Measurements from ENCODE around the gene CD74. TPM values are rescaled to one million over a fixed set of nuclear protein-coding genes. Genes with fewer than 3 reads are reported as not detected.

The CD74 gene
- total and polyA plus RNA-seq, 10 of the 15 experiments (the other 5 are each of a cell fraction or from before 2014, with no cell fraction given): 1,387 to 11,063 (median 3,922) TPM

- ChIA-PET CTCF (interaction anchor here (0.6 to 10.6 kb wide), 28 partner anchors 10 to 274 kb away, joined by 3 to 274 read pairs (median 4); no protein-coding TSS in a partner anchor), SMC1A (ENCODE audit: uncharacterized antibody, unreplicated experiment) (interaction anchor here (0.9 to 5.7 kb wide), 11 partner anchors 9 to 230 kb away, joined by 3 to 127 read pairs (median 4); partner anchors contain the start of gene CD74), RAD21 (ENCODE audit: unreplicated experiment) (interaction anchor here (0.6 to 5.8 kb wide), 16 partner anchors 11 to 277 kb away, joined by 3 to 115 read pairs (median 4); partner anchors contain the start of genes CD74 and RPS14), POLR2A (interaction anchor here (0.6 to 5.7 kb wide), 5 partner anchors 9 to 1171 kb away, joined by 3 to 44 read pairs (median 3); partner anchors contain the start of gene CD74)
- Histone ChIP-seq H4K20me1 (ENCODE audit: control insufficient read depth, insufficient read depth) (no peaks in the 10 kb centered on the region), H3K9ac (ENCODE audit: control insufficient read depth, insufficient read depth, low read length) (no peak overlapping the region), H3K4me2 (ENCODE audit: control insufficient read depth, insufficient read depth) (peak overlapping the region; percentile 86), H3K4me3 (no peak overlapping the region), H3K27me3 (replicated peaks in 1 of 2; ENCODE audit: control insufficient read depth in 2 of 2, insufficient read depth in 2 of 2, low read length in 1 of 2) (no peaks in the 10 kb centered on the region), H3K9me3 (replicated peaks; ENCODE audit: control insufficient read depth, insufficient read depth, low read length) (no peaks in the 10 kb centered on the region), H3K27ac (ENCODE audit: control insufficient read depth, insufficient read depth) (no peak overlapping the region), H3K36me3 (ENCODE audit: control insufficient read depth in 2 of 2, insufficient read depth in 2 of 2, low read length in 1 of 2) (no peaks in the 10 kb centered on the region), H2AFZ (ENCODE audit: control insufficient read depth, low read depth, low read length) (peak overlapping the region; percentile 75), H3K4me1 (ENCODE audit: control insufficient read depth, insufficient read depth, low read length) (peaks cover 5% of the 10 kb centered on the region), H3K79me2 (ENCODE audit: control insufficient read depth, insufficient read depth, low read length) (no peaks in the 10 kb centered on the region; the same call in 1 of the 2 replicates)
- peak; percentile 96 for ATAC-seq
- WGBS (ENCODE audit: insufficient coverage, insufficient replicate concordance, low lambda C conversion rate, missing lambda C conversion rate): 6% methylated on average over 13 of the region's 13 CpGs
- intact Hi-C loops (cut with micrococcal nuclease; ENCODE audit: unreplicated experiment) (loop anchor here (1.0 to 10.0 kb wide), 6 partner anchors 24 to 306 kb away; partner anchors contain the start of genes CD74 and TCOF1), in situ Hi-C loops (cut with MboI) (no loop called here)
- DNase-seq (ENCODE audit: low read depth, low spot score): peak; percentile 60
- BruUV-seq (replicated peaks): no TSS peak
- FAIRE-seq: peak; percentile 92
- TF ChIP-seq ZBTB40 (IDR thresholded peaks at IDR 0.05; ENCODE audit: borderline replicate concordance) (no peak), TARDBP (IDR thresholded peaks at IDR 0.05; ENCODE audit: borderline replicate concordance) (no peak), BCL3 (IDR thresholded peaks at IDR 0.05; ENCODE audit: borderline replicate concordance, insufficient read depth, low read depth, low read length, poor library complexity, severe bottlenecking) (no peak), HCFC1 (IDR thresholded peaks at IDR 0.05; ENCODE audit: low read length) (no peak), PRDM15 (CRISPR knock-in tag; IDR thresholded peaks at IDR 0.05) (no peak), RB1 (IDR thresholded peaks at IDR 0.05; ENCODE audit: borderline replicate concordance) (peak; percentile 68; the same call in 1 of the 2 replicates), STAT3 (IDR thresholded peaks at IDR 0.05; ENCODE audit: low read depth, low read length) (0 out of 2 replicates have a peak, but pooled peaks have one; percentile 56), ZBED1 (IDR thresholded peaks at IDR 0.05; ENCODE audit: borderline replicate concordance) (no peak), MAX (IDR thresholded peaks at IDR 0.05; ENCODE audit: low read depth, low read length) (peak; percentile 41; the same call in 1 of the 2 replicates), PAX5 (IDR thresholded peaks at IDR 0.05; ENCODE audit: borderline replicate concordance, low read depth, low read length) (0 out of 2 replicates have a peak, but pooled peaks have one; percentile 16), PML (IDR thresholded peaks at IDR 0.05; ENCODE audit: low read length) (no peak)
Measured at GRCh38 chr5:150436141-150436680, 23.5 kb upstream of the CD74 start.

All from GM12878 (cell line).